ENCODE measurements around the gene RYR2. TPM values are rescaled to one million over a fixed set of nuclear protein-coding genes. Genes with fewer than 3 reads are reported as not detected.
A peak's percentile ranks its signal among the peaks of the same experiment; 100 is the strongest.

The RYR2 gene
- 2.3 and 3.2 TPM in 2 replicates for total RNA-seq (2014; rRNA removed; shearing (Covaris generic))

DNA sequence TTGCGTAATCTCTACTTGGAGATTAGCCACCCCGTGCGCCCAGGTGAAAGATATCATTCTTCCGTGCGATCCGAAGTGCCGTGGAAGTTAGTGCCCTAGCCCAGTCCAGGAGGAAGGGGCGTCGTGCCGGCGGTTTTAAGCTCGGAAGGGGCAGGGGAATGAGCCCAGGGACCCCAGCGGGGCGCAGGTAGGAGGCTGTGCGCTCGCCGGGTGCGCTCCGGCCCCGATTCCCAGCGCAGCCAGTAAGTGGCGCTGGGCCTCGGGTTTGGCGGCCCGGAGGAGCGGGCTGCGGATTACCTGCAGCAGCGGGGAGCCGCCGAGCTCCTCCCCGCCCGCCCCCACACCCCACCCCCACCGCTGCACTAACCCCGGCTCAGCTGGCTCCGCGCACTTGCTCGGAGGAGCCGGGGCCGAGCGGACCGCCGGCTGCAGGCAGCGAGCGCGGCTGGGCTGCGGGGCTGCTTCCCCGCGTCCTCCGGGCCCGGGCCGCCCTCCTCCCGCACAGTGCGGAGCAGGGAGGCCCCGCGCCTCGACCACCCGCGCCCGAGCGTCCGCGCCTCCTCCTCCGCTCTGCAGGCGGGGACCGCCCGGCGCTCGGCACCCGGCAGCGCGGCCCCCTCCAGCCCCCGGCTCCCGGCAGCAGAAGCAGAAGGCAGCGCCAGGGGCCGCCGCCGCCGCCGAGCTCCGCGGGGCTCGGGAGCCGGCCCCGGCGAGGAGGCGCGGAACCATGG is at the start of gene RYR2:
Gene RYR2 (plus strand): TSS at position 390 of the 731 bp plus-strand sequence. CDS start 338 bp downstream, at position 728.
- DNase-seq (ENCODE audit: low spot score): no peak

DNA sequence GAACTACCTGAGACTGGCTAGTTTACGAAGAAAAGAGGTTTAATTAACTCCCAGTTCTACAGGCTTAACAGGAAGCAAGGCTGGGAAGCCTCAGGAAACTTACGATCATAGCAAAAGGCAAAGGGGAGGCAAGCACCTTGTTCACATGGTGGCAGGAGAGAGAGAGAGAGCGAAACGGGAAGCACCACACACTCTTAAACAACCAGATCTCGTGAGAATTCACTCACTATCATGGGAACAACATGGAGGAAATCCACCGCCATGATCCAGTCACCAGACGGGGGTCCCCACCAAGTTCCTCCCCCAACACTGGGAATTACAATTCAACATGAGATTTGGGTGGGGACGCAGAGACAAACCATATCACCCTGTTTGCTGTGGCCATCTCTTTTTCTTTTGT is 49.5 kb upstream of the RYR2 start:
- DNase-seq (ENCODE audit: low spot score): no peak

DNA sequence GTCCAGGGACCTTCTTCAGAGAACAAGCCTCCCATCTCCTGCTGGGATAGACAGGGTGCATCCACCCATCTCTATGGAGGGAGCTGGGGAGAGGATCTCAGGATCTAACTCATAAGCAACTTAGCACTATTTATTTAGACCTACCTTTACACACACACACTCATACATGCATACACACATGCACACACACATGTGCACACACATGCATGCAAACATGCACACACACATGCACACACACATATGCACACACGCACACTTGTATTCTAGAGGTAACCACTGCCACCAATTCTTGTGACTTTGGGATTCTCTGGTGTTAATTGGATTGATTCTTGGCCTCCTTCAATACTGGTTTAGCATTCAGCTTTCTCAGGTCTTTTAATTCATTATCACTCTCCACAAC is 47.5 kb upstream of the RYR2 start:
- DNase-seq (ENCODE audit: low spot score): no peak

DNA sequence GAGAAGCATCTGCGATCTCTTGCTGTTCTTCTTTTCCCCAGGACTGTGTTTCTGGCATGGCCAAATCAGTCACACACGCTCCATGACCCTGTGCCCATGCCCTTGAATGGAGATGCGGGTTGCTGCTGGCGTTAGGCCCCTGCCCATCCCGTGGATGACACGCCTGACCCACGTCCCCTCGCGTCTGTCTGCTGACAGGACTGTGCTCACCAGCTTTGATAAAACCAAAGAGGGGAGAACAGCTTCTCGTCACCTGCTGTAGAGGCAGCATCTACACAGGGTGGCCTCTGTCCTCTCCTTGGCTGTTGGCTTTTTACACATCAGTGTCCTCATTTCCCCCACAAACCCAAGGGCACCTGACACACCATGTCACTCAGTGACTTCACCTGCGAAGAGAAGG is 44.6 kb upstream of the RYR2 start:
- DNase-seq (ENCODE audit: low spot score): no peak

GRCh38 chr1:236997882-236998281 is 44.1 kb upstream of the RYR2 start:
- no peak for DNase-seq (ENCODE audit: low spot score)

- DNase-seq (ENCODE audit: low spot score): no peak
Measured at GRCh38 chr1:236998546-236998945, 43.4 kb upstream of the RYR2 start.

GRCh38 chr1:237000191-237000590 is 41.8 kb upstream of the RYR2 start:
- DNase-seq (ENCODE audit: low spot score): no peak

GRCh38 chr1:237003516-237003915 is 38.5 kb upstream of the RYR2 start:
- DNase-seq (ENCODE audit: low spot score): no peak

- no peak for DNase-seq (ENCODE audit: low spot score)
Measured at GRCh38 chr1:237004116-237004515, 37.9 kb upstream of the RYR2 start, which contains the start of gene MT1HL1. Gene MT1HL1, minus strand, starts transcription at chr1:237004441. Its CDS starts 69 bp downstream, at chr1:237004372.

DNA sequence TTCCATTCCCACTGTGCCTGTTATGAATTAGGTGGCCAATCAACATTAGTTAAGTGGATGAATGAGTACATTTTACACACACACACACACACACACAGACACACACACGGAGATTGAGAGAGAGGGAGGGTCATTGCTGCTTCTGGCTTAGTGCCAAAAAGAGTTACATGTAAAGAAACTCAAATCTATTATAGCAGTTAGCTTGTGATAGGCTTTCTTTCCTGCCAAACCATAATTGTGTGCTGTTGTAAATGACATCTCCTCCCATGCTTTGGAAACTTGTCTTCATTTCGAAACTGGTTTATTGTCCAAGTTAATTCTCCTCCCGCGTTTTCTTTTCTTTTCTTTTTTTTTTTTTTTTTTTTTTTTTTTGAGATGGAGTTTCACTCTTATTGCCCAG is 36.3 kb upstream of the RYR2 start:
- no peak for DNase-seq (ENCODE audit: low spot score)

DNA sequence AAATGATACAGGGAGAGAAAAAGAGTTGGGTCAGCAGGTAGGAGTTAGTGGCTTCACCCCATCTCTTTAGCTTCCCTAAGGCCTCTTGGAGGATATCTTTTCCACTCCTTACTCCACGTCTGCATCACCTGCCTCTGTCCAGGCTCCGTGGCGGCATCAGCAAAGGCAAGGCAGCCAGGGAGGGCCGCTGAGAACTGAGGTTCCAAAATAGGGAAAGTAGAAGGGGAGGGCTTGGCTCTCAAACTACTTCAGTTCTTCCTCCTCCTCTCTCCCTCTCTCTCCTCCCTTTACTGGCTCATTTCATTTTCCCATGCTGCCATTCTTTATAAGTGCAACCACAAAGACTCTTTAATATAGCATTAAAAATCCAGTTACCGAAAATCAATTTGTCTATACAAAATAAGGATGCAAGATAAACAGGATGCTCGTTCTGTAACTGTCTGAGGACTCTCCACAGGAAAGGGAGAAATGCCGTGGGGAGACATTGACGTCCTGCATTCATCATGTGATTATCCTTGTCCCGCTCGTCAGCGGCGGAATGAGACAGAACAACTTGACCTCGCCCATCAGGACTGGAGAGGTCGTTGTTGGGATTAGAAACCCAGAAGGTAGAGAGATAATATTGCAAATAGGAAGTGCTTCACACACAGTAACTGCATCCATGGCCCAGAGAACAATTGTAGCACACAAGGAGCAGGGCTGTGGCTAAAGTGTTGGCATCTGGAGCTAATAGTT is 34.7 kb upstream of the RYR2 start:
- no peak for DNase-seq (ENCODE audit: low spot score)

DNA sequence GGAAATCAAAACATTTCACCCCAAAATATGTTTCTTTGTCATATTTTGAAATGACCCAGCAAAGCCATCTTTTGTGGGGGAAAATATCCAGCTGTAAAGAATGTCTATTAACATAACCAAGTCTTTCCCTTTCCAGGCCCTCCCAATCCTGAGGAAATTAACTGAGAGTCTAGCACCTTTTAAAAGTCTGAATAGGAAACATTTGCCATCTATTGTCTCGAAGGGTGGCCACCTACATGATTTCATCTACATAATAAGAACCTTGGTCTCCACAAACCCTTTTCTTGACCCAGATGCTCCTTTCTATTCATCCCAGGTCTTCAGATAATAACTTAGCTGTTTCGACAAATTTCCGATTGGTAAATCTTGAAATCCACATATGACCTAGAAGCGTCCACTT is 32.4 kb upstream of the RYR2 start:
- DNase-seq (ENCODE audit: low spot score): no peak

DNA sequence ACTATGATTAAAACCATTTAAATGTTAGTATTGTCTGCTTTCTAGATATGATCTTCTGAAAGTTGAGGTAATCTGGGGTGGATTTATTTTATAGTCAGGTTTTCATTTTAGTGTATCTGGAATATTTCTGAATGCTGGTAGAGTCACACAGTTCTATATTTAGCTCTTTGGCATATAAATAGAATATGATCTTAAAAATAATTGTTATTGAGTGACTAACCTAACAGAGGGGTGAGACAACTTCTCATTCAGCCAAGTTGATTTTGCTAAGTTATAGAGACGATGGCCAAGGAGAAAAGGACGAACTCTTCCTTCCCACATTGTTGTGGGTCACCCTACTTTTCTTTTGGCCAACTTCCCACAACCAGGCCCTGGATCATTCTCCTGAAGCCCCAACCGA is 30.6 kb upstream of the RYR2 start:
- DNase-seq (ENCODE audit: low spot score): no peak

DNA sequence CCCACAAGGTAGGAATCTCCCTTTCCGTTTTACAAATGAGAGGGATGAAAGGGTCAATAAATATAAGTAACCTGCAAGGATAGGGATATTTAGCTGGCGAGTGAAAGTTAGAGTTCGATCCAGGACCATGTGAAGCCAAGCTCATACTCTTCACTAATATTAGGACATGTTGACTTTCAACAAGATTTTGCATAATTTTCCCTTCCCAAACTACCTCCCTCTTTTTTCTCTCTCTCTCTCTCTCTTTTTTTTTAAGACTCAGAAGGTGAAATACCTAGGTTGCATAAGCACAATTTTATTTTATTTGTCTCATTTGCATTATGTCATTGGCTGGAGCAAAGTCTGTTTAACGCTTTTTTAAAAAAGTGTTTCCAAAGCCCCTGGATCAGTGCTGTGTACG is 29.6 kb upstream of the RYR2 start:
- DNase-seq (ENCODE audit: low spot score): no peak

- DNase-seq (ENCODE audit: low spot score): peak; percentile 78
Measured at GRCh38 chr1:237012788-237013383, 29.1 kb upstream of the RYR2 start.

DNA sequence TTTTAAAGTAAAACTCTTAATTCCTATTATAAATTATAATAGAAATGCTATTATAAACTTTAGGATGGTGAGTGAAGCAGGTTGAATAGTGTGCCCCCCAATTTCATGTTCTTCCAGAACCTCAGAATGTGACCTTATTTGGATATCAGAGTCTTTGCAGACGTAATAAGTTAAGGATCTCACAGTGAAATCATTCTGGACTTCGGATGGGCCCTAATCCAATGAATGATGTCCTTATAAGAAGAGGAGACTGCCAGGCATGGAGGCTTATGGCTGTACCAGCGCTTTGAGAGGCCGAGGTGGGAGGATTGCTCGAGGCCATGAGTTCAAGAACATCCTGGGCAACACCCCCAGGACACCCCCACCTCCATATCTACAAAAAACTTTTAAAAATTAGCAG is 28.4 kb upstream of the RYR2 start:
- no peak for DNase-seq (ENCODE audit: low spot score)

- no peak for DNase-seq (ENCODE audit: low spot score)
Measured at GRCh38 chr1:237016626-237017025, 25.4 kb upstream of the RYR2 start.

GRCh38 chr1:237018896-237019295 is 23.1 kb upstream of the RYR2 start:
- no peak for DNase-seq (ENCODE audit: low spot score)

DNA sequence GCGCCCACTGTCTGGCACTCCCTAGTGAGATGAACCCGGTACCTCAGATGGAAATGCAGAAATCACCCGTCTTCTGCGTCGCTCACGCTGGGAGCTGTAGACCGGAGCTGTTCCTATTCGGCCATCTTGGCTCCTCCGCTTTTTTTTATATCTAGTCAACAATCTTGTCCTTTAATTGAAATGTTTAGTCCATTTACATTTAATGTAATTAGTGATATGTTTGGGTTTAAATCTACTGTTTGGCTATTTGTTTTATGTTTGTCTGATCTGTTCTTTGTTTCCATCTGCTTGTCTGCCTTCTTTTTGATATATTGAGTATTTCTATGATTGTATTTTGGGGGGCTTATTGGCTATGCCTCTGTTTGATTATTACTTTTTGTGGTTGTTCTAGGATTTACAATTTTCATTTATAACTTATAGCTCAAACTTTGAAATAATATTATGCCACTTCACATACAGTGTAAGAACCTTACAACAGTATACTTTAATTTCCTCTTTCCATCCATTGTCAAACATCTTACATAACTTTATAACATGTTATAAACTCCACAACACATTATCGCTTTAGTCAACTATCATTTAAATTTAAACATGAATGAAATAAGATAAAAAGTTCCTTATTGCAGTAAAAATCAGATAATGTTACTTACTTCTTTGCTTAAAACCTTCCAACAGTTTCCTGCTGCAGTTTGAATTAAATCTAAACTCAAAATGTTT is 16.5 kb upstream of the RYR2 start:
- no peak for DNase-seq (ENCODE audit: low spot score)

DNA sequence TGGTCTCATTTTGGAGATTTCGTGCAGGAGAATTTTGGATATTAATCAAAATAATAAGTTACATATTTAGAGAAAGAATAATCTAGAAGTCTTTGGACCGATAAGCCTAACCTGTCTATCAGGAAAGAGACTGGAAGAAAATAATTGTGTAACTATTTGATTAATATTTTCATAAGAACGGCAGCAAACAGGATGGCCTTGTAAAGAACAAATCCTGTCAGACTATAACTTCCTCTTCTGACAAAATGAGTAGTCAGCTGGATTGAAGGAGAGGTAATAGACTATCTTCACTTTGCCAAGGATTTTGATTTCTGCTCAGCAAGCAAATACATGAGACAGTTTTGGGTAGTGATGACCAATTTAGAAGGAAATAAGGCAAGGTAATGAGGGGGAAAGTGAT is 12.7 kb upstream of the RYR2 start:
- DNase-seq (ENCODE audit: low spot score): no peak

GRCh38 chr1:237029850-237030535 is 12.0 kb upstream of the RYR2 start:
- DNase-seq (ENCODE audit: low spot score): no peak

DNA sequence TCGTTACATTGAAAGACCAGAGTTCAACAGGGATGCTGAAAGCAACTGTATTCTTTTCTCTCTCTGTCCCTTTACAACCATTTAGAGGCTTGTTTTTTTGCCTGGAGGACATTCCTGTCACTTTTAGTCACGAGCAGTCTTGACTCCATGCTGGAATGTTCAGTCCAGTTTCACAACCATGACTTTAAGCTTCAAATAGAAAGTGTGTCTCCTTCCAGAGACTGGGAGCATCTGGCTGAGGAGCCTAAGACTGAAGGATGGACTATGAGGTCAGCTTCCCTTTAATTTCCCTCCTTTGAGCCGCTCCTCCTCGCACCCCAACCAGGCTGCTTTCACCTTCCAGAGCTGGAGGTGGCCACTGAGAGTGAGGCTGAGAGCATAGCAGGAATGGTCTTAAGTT is 10.5 kb upstream of the RYR2 start:
- DNase-seq (ENCODE audit: low spot score): no peak
